A549 (cell line): ENCODE measurements around the gene BBS9. TPM values are rescaled to one million over a fixed set of nuclear protein-coding genes. Genes with fewer than 3 reads are reported as not detected.

ENCODE experiments used
- ATAC-seq, 2 experiments: fragments of 200-7000 bp in 1 of 2; fragments of >200 bp in 1 of 2; cut with Nextera tagmentation in 1 of 2; cut with Tn5 transposase in 1 of 2; 3 replicates each; pipeline versions ENCODE4 v1.8.0 to v1.9.1; 2018 to 2020; ENCODE audit warnings: mild to moderate bottlenecking in 1 of 2, moderate library complexity in 1 of 2
- CTCF ChIA-PET: fragments of 300-600 bp; sonication (Branson Sonifier 250); formaldehyde crosslinking; extraction: SDS; loops from one replicate; lab custom pipeline; 2021; ENCODE audit warnings: antibody characterized with exemption, inconsistent platforms; lab: Yijun Ruan, JAX
- POLR2A ChIA-PET: fragments of 350-600 bp; formaldehyde crosslinking; extraction: SDS; loops from one replicate; lab custom pipeline; 2021; ENCODE audit warnings: antibody characterized with exemption, inconsistent platforms; lab: Yijun Ruan, JAX
- DNase-seq, 2 experiments: peaks; one replicate each; pipeline versions ENCODE4 v3.0.0 to v3.0.0-alpha.2; 2011 to 2016; ENCODE audit warnings: low read depth in 1 of 2, low spot score in 1 of 2
- FAIRE-seq: peaks from 2 replicates; lab custom pipeline; 2011; peaks lifted over from hg19 to GRCh38; lab: Jason Lieb, UNC
- H3K27ac ChIP-seq, 2 experiments: fragments of >200 bp; sonication (Bioruptor Twin); formaldehyde crosslinking; 3 replicates each; pipeline ENCODE4 v1.5.1; 2016 to 2017
- H3K4me1 ChIP-seq: fragments of >200 bp; sonication (Bioruptor Twin); formaldehyde crosslinking; 3 replicates; pipeline ENCODE4 v1.6.1; 2016
- H3K4me2 ChIP-seq: fragments of >200 bp; sonication (Bioruptor Twin); formaldehyde crosslinking; 3 replicates; pipeline ENCODE4 v1.6.1; 2016
- H3K4me3 ChIP-seq: fragments of >200 bp; sonication (Bioruptor Twin); formaldehyde crosslinking; 3 replicates; pipeline ENCODE4 v1.5.1; 2016
- H3K9me3 ChIP-seq: fragments of >200 bp; sonication (Bioruptor Twin); formaldehyde crosslinking; 3 replicates; pipeline ENCODE4 v1.6.1; 2016
- BHLHE40 ChIP-seq: IDR thresholded peaks from 2 replicates; pipeline ENCODE4 v1.6.1; 2012; ENCODE audit warnings: low read depth, low read length, inconsistent platforms
- CTCF ChIP-seq: fragments of >200 bp; sonication (Bioruptor Twin); formaldehyde crosslinking; IDR thresholded peaks from 3 replicates; pipeline ENCODE4 v1.5.1; 2016
- ELK1 ChIP-seq: fragments of 150-350 bp; IDR thresholded peaks from 2 replicates; pipeline ENCODE4 v1.6.1; 2014; ENCODE audit warnings: low read depth, mild to moderate bottlenecking, low read length
- ESRRA ChIP-seq: fragments of 150-350 bp; IDR thresholded peaks from 2 replicates; pipeline ENCODE4 v1.6.1; 2014; ENCODE audit warnings: mild to moderate bottlenecking, low read length, borderline replicate concordance
- FOSB ChIP-seq: fragments of 250-450 bp; sonication (Bioruptor Pico); IDR thresholded peaks from 2 replicates; pipeline ENCODE4 v1.5.0; 2020; ENCODE audit warnings: mild to moderate bottlenecking, moderate library complexity
- HEYL ChIP-seq: fragments of 250-450 bp; sonication (Bioruptor Pico); IDR thresholded peaks from 2 replicates; pipeline ENCODE4 v1.8.0; 2021; ENCODE audit warnings: mild to moderate bottlenecking, moderate library complexity
- HOXB13 ChIP-seq: fragments of 250-450 bp; sonication (Bioruptor Pico); IDR thresholded peaks from 2 replicates; pipeline ENCODE4 v1.5.0; 2020; ENCODE audit warnings: low read depth, mild to moderate bottlenecking, moderate library complexity
- KDM1A ChIP-seq: fragments of 200-600 bp; sonication (generic); IDR thresholded peaks from 2 replicates; pipeline ENCODE4 v1.6.1; 2016; ENCODE audit warnings: low read depth, mild to moderate bottlenecking
- MAFK ChIP-seq: fragments of 450-650 bp; IDR thresholded peaks from 2 replicates; pipeline ENCODE4 v1.6.1; 2014; ENCODE audit not compliant: partially characterized antibody
- MAX ChIP-seq: IDR thresholded peaks from 2 replicates; pipeline ENCODE4 v1.6.1; 2012
- MYC ChIP-seq: IDR thresholded peaks from 2 replicates; pipeline ENCODE4 v1.6.1; 2012; ENCODE audit warnings: mild to moderate bottlenecking, inconsistent platforms, low read length, improper control_type of control experiment, borderline replicate concordance
- RFX5 ChIP-seq: fragments of 450-650 bp; IDR thresholded peaks from 2 replicates; pipeline ENCODE4 v1.7.1; 2014; ENCODE audit warnings: antibody characterized with exemption, mild to moderate bottlenecking, moderate library complexity
- SMC3 ChIP-seq: fragments of >200 bp; sonication (Bioruptor Twin); formaldehyde crosslinking; IDR thresholded peaks from 3 replicates; pipeline ENCODE4 v1.6.1; 2018; ENCODE audit warnings: inconsistent platforms
- TFCP2L1 ChIP-seq: fragments of 250-450 bp; sonication (Bioruptor Pico); IDR thresholded peaks from 2 replicates; pipeline ENCODE4 v1.5.0; 2021; ENCODE audit warnings: mild to moderate bottlenecking
- USF2 ChIP-seq: fragments of 450-650 bp; IDR thresholded peaks from 2 replicates; pipeline ENCODE4 v1.6.1; 2014; ENCODE audit warnings: antibody characterized with exemption
- whole genome bisulfite sequencing: methylation state at CpG from one replicate; pipeline ENCODE4 v1.1.6; 2017; ENCODE audit errors: missing lambda C conversion rate; 5-methylcytosine and 5-hydroxymethylcytosine counted together
- polyA plus RNA-seq, 4 experiments: library from polyadenylated mRNA; depleted of rRNA in 3 of 4; stranded (reverse); fragments of >200 nt; fragmentation: RNase III in 1 of 4; extraction: RNeasy Plus Mini Kit Qiagen cat#74134 plus additional on column Dnase treatment in 1 of 4; gene quantifications; 2 replicates in 3 of 4; 3 replicates in 1 of 4; pipeline ENCODE4 v1.2.3, GENCODE V29; 2011 to 2017

The BBS9 gene
- polyA plus RNA-seq, 2 of the 4 experiments (the other 2 are of a cell fraction) = 8.3 to 9.1 TPM

GRCh38 chr7:33632840-33633525, 503.6 kb downstream of the BBS9 start:
- ATAC-seq (no peak), DNase-seq (no peak)
- no peaks in the 10 kb centered on the region for H3K9me3 ChIP-seq
- TF ChIP-seq RFX5 (no peak), MAFK (no peak)
- TF ChIP-seq, all 56 proteins: peak for 0
- Histone ChIP-seq H3K4me1 (no peaks in the 10 kb centered on the region), H3K4me2 (no peak overlapping the region), H3K4me3 (no peak overlapping the region), H3K27ac (no peak overlapping the region)
- WGBS = 64% methylated on average over 6 of the region's 6 CpGs
- CTCF ChIA-PET = interaction anchor here (0.6 to 1.3 kb wide), 2 partner anchors 14 to 68 kb away, joined by 3 read pairs; no protein-coding TSS in a partner anchor
- FAIRE-seq = no peak
- POLR2A ChIA-PET = no interaction called here

GRCh38 chr7:33634606-33635005, 505.2 kb downstream of the BBS9 start:
- FAIRE-seq (no peak), ATAC-seq (no peak), DNase-seq (no peak)
- Histone ChIP-seq H3K9me3 (no peaks in the 10 kb centered on the region), H3K4me1 (no peaks in the 10 kb centered on the region), H3K27ac (no peak overlapping the region), H3K4me3 (no peak overlapping the region), H3K4me2 (no peak overlapping the region)
- ChIA-PET CTCF (no interaction called here), POLR2A (no interaction called here)
- no peak for TF ChIP-seq HEYL (CRISPR knock-in tag)
- no peak for TF ChIP-seq RFX5
- TF ChIP-seq ELK1 = no peak
- TF ChIP-seq SMC3 = no peak
- no peak for TF ChIP-seq BHLHE40
- no peak for TF ChIP-seq KDM1A
- no peak for TF ChIP-seq USF2
- WGBS = 69% methylated on average over 7 of the region's 7 CpGs

- DNase-seq = no peak
- TF ChIP-seq HOXB13 (CRISPR knock-in tag) (no peak), MAX (no peak), MYC (no peak), SMC3 (no peak), FOSB (CRISPR knock-in tag) (no peak), ESRRA (no peak), TFCP2L1 (CRISPR knock-in tag) (no peak), CTCF (no peak)
- H3K9me3 ChIP-seq = no peaks in the 10 kb centered on the region
- no peak overlapping the region for H3K27ac ChIP-seq
- ChIA-PET CTCF (no interaction called here), POLR2A (no interaction called here)
- no peak overlapping the region for H3K4me3 ChIP-seq
- no peak overlapping the region for H3K4me2 ChIP-seq
- WGBS = 30% methylated on average over 3 of the region's 3 CpGs
- no peak for ATAC-seq
- FAIRE-seq = no peak
- no peaks in the 10 kb centered on the region for H3K4me1 ChIP-seq
These were observed 507.0 kb downstream of the BBS9 start for GRCh38 chr7:33636359-33636758.
